WI38 (cell line): ENCODE results near the gene KITLG.
"Not testable (repeated sequence)": the region's sequence is repeated elsewhere in the genome, so short reads cannot be mapped to it uniquely, and the experiment has no call there.

Source experiments
- H3K4me3 ChIP-seq: 2 replicates; pipeline ENCODE4 v1.5.1; 2011; ENCODE audit warnings: low read depth, mild to moderate bottlenecking, control low read depth, low read length
- CTCF ChIP-seq: IDR thresholded peaks from 2 replicates; pipeline ENCODE4 v1.5.1; 2012; ENCODE audit warnings: low read depth, mild to moderate bottlenecking, control low read depth, low read length

KITLG gene

GRCh38 chr12:88493636-88494035 is 86.6 kb downstream of the KITLG start:
- H3K4me3 ChIP-seq, result no peak overlapping the region
- TF ChIP-seq CTCF, result no peak

GRCh38 chr12:88490425-88490824 is 89.8 kb downstream of the KITLG start:
- no peak overlapping the region for H3K4me3 ChIP-seq
- no peak for TF ChIP-seq CTCF

- H3K4me3 ChIP-seq, result no peak overlapping the region
- no peak for TF ChIP-seq CTCF
Measured at GRCh38 chr12:88472775-88473174, 107.5 kb downstream of the KITLG start.

GRCh38 chr12:88472248-88472647 is 108.0 kb downstream of the KITLG start:
- TF ChIP-seq CTCF, result no peak
- H3K4me3 ChIP-seq, result no peak overlapping the region

GRCh38 chr12:88471331-88472045 is 108.8 kb downstream of the KITLG start:
- TF ChIP-seq CTCF, result no peak

GRCh38 chr12:88469154-88469553 is 111.1 kb downstream of the KITLG start:
- no peak for TF ChIP-seq CTCF
- H3K4me3 ChIP-seq, result no peak overlapping the region

More at GRCh38 chr12:88471331-88472045, 108.8 kb downstream of the KITLG start:
- no peak overlapping the region for H3K4me3 ChIP-seq

GRCh38 chr12:88468581-88468980 is 111.7 kb downstream of the KITLG start:
- no peak overlapping the region for H3K4me3 ChIP-seq
- TF ChIP-seq CTCF, result no peak

- H3K4me3 ChIP-seq, result not testable (repeated sequence)
Measured at GRCh38 chr12:88466708-88467107, 113.6 kb downstream of the KITLG start.
